Fibroblast of pulmonary artery (primary cell): ENCODE data around the gene NT5M.
"Not testable (repeated sequence)": the region's sequence is repeated elsewhere in the genome, so short reads cannot be mapped to it uniquely, and the experiment has no call there.

Experiments used
- DNase-seq: peaks from one replicate; pipeline ENCODE4 v3.0.0-alpha.2; 2010; ENCODE audit warnings: low read depth
- H3K4me3 ChIP-seq: replicated peaks from 2 replicates; pipeline ENCODE4 v1.5.1; 2011; ENCODE audit warnings: low read depth, mild to moderate bottlenecking, control low read depth, low read length, moderate library complexity
- CTCF ChIP-seq: IDR thresholded peaks from 2 replicates; pipeline ENCODE4 v1.5.1; 2011; ENCODE audit warnings: mild to moderate bottlenecking, control low read depth, low read length, inconsistent platforms; ENCODE audit errors: missing control alignments

The NT5M gene

GRCh38 chr17:17289086-17289485 lies 14.1 kb upstream of the NT5M start:
- H3K4me3 ChIP-seq, result no peak overlapping the region
- no peak for TF ChIP-seq CTCF

GRCh38 chr17:17289701-17290100 lies 13.5 kb upstream of the NT5M start:
- no peak for TF ChIP-seq CTCF
- DNase-seq, result no peak
- no peak overlapping the region for H3K4me3 ChIP-seq

More at GRCh38 chr17:17289086-17289485, 14.1 kb upstream of the NT5M start:
- no peak for DNase-seq

GRCh38 chr17:17295141-17295540 lies 8.0 kb upstream of the NT5M start:
- no peak for TF ChIP-seq CTCF
- no peak for DNase-seq
- H3K4me3 ChIP-seq, result no peak overlapping the region

GRCh38 chr17:17297217-17297616 lies 6.0 kb upstream of the NT5M start:
- no peak overlapping the region for H3K4me3 ChIP-seq
- DNase-seq, result no peak
- no peak for TF ChIP-seq CTCF

GRCh38 chr17:17298108-17298507 lies 5.1 kb upstream of the NT5M start:
- no peak overlapping the region for H3K4me3 ChIP-seq
- DNase-seq, result no peak
- TF ChIP-seq CTCF, result no peak

GRCh38 chr17:17300624-17301568 lies 2.3 kb upstream of the NT5M start:
- peak; percentile 35 for DNase-seq
- TF ChIP-seq CTCF, result no peak
- H3K4me3 ChIP-seq, result peak overlapping the region; percentile 20

- DNase-seq, H3K4me3 ChIP-seq: not testable (repeated sequence)
Observed at GRCh38 chr17:17301659-17302058, 1.5 kb upstream of the NT5M start.
